HG02943 (cell line): ENCODE data around the gene ATG7.
"Not testable (repeated sequence)": the region's sequence is repeated elsewhere in the genome, so short reads cannot be mapped to it uniquely, and the experiment has no call there.

Experiments used
- ATAC-seq: cut with Tn5 transposase; IDR thresholded peaks from one replicate; pipeline ENCODE4 v1.9.1; 2021; ENCODE audit warnings: mild to moderate bottlenecking, low read depth, moderate library complexity; ENCODE audit not compliant: unreplicated experiment

ATG7 gene

GRCh38 chr3:11576453-11576852 lies 304.3 kb downstream of the ATG7 start:
- no peak for ATAC-seq

GRCh38 chr3:11578169-11578568 lies 306.0 kb downstream of the ATG7 start:
- no peak for ATAC-seq

DNA sequence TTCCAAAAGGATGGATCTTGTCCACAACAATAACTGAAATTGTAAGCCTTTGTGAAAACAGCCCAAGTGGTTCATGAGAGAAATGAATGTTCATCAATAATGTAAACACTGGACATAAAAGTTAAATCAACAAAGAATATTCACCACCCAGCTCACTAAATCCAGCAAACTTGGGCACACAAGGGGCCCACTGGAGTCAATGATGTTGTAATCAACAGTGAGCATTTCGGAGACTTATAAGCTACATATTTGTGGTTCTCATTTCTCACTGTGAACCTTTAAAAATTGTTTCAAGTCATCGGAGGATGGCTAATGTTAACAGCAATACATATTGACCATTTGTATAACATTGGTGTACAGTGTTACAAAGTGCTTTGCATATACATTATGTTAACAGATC lies 308.4 kb downstream of the ATG7 start:
- ATAC-seq, result no peak

DNA sequence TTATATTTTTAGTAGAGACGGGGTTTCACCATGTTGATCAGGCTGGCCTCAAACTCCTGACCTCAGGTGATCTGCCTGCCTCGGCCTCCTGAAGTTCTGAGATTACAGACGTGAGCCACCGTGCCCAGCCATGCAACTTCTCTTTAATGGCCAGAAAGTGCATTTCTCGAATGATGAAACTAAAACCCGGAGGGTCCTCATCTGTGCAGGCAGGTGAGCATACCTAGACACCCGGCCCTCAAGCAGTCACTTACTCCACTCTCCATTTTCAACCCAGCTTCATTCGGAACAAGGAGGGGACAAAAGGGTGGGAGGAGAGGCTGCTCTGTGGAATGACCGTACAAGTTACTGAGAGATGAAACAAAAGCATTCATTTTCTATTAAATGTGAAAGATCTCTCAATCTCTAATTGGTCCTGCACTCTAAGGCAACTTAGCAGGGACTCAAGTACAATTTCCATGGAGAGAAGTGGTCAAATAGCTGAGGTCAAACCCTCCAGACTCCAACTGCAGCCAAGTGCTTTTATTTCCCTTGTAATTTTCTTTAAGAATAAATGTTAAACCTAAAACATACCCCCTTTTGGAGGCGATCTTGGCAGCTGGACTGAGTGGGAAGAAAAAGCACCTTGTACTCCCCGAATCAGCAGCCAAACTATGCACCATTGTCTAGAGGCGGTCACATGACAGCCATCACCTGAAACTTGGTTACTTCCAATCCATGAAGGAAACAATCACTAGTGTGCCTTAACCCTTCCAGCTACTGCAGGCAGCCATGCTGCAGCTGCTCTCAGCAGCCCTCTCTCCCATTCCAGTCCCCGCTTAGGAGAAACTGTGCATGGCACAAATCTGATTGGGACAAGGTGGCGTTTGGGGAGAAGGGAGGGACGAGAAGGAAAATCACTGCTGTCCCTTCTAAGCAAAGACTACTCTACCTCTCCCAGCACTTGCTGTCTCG lies 309.3 kb downstream of the ATG7 start:
- no peak for ATAC-seq

DNA sequence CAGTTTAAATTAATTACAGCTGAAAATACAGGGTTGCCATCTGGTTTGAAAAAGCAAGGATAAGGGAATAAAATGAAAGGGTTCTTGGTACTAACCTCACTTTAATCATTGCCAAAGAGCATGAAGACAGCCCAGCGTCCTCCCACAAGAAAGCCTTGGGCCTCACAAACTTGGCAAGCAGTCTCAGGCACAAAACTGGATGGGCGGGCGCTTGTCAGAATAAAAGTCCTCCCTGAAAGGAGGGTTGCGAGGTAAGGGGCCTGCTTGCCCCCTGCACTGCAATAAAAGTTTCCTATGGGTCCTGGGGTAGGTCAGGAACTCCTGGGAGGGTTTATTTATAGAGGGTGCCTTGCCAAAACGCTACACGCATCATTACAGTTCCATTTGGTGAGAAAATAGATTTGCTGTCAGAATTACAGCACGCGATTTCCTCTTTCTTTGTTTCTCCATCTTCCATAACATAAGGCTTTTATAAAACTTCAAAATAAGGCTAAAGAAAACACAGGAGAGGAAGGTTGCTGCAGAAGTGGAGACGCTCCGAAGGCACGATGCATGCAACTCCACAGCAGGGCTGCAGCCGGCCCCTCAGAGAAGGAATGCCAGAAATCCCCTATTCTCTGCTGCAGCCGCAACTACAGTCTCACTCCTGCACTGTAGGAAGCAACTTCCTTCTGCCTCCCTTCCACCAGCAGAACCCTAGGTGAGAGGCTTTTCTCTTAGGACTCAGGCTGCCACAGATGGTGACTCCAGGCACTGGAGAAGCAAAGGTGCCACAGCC lies 310.2 kb downstream of the ATG7 start:
- no peak for ATAC-seq

DNA sequence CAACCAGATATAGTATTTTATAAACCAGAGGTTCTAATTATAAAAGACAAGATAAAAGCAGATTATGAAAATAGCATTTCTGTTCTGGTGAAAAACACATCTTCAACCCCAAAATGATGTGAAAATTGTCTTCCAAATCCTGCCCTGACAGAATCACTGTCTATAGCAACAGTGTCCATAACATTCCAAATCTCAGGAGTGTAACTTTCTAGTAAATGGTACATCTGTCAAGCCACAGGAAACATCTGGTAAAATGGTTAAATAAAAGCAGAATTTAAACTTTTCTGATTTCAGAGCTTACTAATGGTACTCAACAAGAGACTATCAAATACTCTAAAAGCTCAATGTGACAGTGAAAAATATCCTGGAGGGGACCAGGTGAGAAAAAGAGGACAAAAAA lies 311.0 kb downstream of the ATG7 start:
- ATAC-seq, result no peak

DNA sequence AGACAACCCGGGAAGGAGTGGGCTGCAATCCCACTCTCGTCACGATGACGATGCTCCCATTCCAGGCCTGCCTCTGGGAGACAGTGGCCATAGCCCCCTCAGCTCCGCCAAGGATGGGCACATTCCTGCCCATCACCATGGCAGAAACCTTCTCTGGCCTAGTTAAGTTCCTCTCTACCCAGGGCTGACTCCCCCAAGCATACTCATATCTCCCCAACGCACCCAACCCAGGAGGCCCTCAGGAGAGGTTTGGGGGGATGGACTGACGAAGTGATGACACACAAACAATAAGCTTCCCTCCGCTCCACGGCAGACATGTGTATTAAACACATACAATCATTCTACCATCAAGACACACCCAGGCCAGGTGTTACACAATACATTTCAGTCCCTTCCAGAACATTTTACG lies 311.4 kb downstream of the ATG7 start:
- no peak for ATAC-seq

GRCh38 chr3:11584570-11584969 lies 312.4 kb downstream of the ATG7 start:
- ATAC-seq, result no peak

- no peak for ATAC-seq
Observed at GRCh38 chr3:11587766-11588165, 315.6 kb downstream of the ATG7 start.

DNA sequence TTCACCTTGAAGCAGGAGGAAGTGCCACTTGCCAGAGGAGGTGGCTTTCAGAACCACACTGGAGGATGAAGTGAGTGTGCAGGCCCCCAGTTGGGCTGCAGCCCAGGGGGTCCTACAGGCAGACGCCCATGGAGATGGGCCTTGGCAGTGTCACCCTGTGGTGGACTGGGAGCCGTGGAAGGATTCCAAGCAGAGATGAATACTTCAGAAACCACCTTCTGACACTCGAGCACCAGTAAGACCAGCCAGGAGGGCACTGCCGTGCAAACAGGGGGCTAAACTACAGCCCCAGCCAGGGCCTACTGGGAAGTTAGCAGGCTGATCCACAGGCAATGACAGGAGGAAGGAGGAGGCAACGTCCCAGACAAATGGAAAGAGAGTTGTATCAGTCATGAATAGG lies 316.1 kb downstream of the ATG7 start:
- ATAC-seq, result no peak

- no peak for ATAC-seq
Observed at GRCh38 chr3:11588755-11589154, 316.6 kb downstream of the ATG7 start.

- no peak for ATAC-seq
Observed at GRCh38 chr3:11589706-11590105, 317.5 kb downstream of the ATG7 start.

DNA sequence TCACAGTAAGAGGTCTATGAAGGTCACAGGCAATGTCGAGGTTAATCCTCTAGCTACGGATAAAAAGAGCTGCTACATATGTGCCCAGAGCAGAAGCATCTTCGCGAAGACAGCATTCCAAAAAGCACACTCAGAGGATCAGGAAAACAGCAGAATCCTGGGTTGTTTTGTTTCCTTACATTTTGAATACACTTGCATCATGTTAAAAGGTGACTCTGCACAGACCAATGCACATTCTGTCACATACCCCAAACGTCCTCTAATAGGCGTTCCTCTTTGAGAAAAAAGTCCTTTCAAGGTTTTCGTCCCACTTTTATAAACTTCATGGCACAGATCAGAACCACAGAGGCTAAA lies 318.8 kb downstream of the ATG7 start:
- no peak for ATAC-seq

DNA sequence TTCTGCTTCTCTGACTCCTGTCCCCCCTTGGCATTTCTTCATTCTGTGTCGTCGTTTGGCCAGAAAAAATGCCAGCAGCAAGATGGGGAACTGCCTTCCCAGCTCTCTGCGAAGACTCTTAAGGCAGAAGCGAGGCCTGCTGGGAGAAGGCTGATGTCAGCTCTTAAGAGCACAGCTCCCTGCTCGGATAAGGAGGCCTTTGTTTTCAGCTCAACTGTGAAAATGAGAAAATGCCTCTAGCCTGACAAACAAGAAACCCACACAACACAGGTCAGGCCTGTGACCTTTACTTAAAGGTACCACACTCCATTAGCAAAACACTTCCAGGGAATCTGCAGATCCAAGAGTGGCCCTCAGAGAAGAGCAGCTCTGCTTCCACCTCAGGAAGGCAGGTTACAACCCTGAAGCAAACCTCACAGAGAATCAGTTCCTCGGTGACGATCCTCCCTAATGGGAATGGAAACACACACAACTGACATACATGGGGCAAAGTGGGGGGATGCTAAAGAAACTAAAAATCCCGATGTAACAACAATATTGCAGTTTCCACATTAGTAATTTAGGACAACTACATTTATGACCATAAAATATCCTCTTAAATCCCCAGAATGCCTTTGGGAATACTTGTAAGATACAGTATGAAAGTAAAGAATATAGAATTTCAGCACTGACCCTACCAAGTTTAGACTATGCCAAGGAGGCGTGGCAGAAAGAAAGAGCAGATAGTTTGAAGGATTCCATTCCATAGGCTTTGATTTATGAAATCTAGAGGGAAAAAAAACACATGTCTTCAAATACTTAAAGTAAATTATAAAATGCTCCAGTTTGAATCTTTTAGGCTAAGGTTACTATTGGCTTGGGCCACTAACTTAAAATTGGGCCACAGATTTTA lies 319.4 kb downstream of the ATG7 start:
- no peak for ATAC-seq

DNA sequence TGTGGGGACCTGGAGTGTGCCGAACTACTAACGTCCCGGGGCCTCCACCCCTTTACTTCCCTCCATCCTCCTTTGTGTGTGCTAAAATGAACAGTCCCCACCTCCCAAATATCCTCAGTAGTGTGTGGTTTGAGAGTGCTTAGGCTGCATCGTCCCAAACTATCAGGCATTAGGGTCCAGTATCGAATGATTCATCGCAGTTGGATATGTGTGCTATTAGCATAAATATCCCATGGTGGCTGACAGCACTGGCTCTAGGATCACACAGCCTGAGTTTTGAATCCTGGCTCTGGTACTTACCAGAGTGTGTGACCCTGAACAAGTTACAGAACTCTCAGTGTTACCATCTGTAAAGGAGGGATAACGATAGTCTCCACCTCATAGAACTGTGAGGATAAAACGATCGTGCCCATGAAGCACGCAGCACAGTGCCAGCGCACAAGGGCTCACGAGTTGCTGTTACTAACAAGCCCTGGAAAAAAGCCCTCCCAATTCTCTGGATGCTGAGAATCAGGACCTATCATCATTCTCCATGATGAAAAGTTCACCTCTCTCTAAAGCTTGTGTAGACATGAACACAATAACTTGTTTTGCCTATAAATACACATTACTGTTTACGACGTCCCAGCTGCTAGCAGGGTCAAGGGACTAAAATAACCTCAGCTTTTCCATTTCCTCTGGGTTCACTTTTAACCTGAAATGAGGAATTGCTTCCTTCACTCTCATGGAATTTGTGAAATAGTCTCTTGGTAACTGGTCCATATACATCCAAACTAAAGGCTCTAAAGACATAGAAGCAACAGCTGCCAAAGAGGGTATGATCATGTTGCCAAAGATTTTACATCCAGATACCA lies 320.5 kb downstream of the ATG7 start:
- ATAC-seq, result no peak

DNA sequence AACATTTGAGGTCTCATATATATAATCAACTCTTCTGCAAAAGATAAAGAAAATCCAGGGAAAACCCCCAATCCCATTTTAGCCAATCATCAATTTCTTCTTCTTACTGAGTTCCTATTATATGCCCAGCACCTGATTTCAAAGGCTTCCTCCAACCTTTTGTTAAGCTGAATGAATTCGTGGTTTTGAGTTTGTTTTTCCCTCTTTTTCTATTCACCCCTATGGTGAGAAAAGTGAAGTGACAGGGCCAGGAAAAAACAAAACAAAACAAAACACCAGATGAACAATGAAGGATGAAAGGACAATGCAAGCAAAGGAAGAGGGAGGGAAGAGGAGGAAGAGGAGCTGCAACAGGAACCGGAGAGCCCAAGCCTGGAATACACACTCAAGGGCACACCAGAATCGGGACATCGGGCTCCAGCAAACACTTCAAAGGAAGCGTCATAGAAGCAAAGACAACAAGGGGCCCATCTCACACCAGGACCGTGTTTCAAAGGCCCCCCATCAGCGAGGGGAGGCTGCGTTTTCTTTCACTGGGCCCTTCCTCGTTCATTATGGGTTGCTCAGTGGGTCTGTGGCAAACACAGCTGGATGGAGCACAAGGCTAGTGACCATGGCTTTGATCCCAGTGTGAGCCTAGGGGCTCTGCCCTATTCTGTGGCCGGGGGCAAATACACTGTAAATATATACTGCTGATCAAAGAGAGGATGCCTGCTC lies 321.3 kb downstream of the ATG7 start:
- ATAC-seq, result no peak

DNA sequence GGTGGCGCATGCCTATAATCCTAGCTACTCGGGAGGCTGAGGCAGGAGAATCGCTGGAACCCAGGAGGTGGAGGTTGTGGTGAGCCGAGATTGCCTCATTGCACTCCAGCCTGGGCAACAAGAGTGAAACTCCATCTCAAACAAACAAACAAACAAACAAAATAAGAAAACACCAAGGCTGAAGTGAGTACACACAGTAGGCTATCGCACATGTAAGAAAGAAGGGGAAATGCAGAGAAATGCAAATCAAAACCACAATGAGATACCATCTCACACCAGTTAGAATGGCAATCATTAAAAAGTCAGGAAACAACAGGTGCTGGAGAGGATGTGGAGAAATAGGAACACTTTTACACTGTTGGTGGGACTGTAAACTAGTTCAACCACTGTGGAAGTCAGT lies 322.8 kb downstream of the ATG7 start:
- not testable (repeated sequence) for ATAC-seq

GRCh38 chr3:11596387-11596786 lies 324.2 kb downstream of the ATG7 start:
- no peak for ATAC-seq
